GM18861 (cell line): Measurements from ENCODE around the gene TENM4.
"Not testable (repeated sequence)": the region's sequence is repeated elsewhere in the genome, so short reads cannot be mapped to it uniquely, and the experiment has no call there.

Source experiments
- ATAC-seq: cut with Tn5 transposase; IDR thresholded peaks from one replicate; pipeline ENCODE4 v1.9.1; 2021; ENCODE audit not compliant: unreplicated experiment

The TENM4 gene

DNA sequence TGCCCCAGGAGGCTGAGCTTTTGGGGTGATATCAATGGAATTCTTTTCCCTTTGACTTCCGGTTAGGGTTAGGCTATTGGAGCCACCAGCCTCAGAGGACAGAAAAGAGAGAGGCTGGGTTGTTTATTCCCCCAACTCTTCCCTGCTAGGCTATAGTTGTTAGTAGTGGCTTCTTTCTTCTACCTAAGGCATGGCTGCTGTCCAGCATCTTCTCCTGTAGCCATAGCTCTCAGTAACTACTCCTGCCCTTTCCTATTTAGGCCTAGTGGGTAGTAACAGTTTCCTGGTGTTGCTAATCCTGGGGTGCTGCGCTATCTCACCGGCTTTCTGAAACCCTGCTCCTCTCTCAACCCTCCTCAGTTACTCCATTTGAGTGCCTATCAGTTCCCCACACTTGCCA, 184.9 kb downstream of the TENM4 start:
- ATAC-seq: no peak

DNA sequence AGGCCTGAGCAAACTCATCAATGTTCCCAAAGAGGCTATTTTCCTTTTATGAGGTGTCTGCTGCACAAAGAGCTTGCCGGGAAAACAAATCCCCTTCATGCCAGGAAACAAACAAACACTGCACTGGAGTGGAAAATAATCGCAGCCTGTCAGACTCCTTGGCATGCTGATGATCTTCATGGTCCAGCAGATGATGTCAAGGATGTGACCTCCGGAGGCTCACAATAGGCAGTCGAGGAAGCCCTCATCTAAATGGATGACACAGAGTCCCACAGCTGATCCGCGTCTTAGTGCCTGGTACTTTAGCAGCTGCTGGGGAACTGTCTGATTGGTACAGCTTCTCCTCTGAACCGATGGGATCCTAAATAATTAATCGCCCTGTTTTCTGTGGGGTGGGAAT, 187.6 kb downstream of the TENM4 start:
- no peak for ATAC-seq

DNA sequence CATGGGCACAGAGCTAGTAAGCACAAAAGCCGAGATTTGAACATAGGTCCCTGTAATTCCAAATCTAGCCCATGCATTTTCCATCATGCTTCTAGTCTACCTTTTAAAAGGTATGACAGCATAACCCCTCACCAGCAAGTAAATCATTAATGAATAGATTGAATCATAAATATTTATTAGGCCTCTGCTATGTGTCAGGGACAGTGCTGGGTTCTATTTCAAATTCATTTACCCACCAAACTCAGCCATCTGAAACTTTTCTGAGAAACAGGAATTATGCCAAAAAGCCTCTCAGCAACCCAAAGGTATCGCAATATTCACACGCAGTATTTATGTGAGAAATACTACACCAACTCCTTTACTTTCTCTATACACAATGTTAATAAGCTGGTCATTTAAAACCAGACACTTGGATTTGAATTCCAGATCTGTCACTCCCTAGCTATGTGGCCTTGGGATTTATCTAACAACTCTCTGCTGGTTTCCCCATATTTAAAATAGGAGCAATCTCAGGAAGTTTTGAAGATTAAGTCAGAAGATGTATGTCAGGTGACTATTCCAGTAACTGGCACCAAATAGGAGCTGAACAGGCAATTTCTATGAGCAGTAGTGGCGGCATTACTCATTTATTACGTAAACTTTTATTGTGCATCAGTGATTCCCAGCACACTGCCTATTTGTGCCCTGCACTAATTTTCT, 191.4 kb downstream of the TENM4 start:
- no peak for ATAC-seq

DNA sequence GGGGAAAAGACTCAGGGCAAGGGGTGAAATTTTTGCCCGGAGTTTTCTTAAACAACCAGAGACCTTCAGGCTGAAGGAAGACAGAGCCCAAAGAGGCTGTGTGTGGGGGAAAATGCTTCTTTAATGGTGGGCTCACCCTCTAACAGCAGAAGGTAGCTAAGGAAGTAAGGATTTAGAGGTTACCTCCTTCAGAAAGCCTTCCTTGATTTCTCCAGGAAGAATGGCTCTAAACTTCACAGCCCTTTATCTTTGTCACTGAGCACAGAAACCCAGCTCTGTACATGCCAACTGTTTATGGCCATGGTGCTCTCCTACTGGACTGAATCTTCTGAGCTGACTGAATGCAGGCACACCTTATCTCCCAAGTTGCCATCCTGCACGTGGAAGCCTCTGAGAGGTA, 196.0 kb downstream of the TENM4 start:
- ATAC-seq: no peak

DNA sequence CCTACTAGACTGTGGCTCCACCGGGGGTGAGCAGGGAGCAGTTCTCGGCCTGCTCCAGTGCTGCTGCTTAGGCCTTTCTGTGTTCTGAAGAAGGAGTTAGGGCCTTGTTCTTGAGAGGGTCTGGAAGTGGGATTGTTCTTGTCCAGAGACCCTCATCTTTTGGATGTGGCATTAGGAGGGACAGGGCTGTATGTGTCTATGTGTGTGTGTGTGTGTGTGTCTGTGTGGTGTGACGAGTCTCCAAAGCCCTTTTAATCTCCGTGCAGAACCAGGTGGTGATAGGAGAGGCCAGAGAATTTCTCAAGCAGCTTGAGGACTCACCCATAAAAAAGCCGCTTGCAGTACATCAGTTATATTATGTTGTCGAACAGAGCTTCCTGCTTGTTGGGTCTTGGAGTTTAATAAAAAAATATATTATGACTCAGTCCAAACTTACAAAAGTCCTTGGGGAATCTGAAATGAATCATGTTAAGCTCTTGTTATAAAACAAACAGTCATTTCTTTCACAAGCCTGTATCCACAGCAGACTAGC, 196.5 kb downstream of the TENM4 start:
- ATAC-seq: no peak

DNA sequence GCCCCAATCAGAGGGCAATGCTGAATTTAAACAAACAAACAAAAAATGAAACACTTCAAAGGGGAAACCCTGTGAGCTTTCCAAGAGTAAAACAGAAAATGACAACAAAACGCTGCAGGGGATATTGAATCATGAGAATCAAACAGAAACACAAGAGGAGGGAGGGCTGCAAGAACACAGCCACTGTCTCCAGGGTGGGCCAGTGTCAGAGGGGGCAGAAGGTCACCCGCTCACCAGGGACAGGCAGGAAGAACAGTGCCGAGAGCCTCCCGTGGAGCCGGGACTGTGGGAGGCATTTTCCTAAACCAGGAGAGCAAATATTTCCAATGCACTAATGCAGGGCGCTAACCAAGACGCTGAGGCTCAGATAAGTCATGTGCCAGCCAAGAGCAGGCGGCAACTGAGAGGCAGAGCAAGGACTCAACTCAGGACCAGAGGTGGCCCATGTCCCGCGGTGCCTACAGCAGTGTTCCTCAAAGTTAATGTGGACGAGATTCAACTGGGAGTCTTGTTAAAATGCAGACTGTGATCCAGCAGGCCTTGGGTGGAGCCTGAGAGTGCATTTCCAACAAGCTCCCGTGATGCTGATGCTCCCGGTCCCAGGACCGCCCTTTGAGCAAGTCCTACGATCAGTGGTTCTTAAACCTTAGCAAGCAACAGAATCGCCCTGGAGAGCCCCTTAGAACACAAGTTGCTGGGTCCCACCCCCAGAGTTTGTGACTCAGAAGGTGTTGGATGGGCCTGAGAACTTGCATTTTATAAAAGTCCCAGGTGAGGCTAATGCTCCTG, 197.2 kb downstream of the TENM4 start:
- ATAC-seq: no peak

DNA sequence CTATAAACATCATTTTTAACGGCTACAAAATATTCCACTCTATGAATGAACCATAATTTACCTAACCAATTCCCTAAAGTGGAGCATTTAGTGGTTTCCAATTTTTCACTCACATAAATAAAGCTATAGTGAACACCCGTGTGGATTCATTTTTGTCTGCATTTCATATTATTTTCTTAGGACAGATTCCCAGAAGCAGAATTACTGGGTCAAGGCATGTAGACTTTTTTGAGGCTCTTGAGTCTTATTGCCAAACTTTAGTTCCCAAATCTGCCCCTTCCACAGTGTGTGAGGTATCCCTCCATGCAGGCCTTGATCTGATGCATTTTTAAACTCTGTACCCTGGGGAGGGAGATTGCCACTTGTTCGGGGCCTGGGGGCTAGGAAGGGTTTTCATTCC, 198.2 kb downstream of the TENM4 start:
- ATAC-seq: no peak

DNA sequence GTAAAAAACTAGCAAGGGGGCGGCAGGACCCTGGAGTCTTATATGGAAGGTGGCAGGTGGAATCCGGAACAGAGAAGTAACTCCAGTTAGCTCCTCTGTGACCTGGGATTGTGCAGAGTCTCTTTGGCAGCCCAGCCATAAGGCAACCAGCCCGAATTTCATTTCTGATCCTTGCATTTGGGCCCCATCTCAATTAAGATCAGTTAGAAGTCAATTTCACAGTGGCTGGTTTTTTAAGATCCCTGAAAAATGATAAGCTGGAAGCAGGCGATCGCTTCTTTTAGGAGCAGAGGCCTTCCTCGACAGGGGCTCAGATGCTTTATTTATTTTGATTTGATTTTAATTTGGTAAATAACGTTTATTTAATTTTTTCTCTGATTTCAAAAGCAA, 199.0 kb downstream of the TENM4 start:
- no peak for ATAC-seq

DNA sequence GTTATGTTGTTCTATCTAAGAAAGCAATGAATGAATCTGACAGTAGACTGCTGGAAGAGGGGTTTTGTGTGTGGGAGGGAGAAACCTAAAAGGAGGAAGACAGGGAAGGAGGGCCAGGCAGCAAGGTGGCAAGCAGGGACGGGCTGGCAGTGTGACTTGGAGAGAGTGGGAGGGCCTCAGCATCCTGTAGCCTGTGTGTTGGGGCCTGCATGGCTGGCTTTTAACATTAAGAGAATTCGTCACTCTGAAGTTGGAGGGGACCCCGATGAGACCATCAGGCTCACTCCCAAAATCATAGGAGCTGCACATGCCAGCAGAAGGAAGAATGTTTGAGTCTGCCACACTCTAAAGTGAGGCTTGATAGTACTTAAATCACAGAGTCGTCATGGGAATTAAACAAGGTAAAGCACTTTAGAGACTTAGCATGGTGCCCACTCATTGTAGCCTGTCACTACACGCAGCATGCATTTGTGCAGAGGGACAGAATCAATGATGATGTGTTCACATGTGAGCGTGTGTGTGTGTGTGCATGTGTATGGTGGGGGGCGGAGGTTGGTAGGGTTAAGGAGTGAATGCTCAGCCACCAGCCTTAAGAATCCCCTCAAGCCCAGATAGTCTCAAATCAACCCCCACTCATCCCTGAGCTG, 199.5 kb downstream of the TENM4 start:
- no peak for ATAC-seq

DNA sequence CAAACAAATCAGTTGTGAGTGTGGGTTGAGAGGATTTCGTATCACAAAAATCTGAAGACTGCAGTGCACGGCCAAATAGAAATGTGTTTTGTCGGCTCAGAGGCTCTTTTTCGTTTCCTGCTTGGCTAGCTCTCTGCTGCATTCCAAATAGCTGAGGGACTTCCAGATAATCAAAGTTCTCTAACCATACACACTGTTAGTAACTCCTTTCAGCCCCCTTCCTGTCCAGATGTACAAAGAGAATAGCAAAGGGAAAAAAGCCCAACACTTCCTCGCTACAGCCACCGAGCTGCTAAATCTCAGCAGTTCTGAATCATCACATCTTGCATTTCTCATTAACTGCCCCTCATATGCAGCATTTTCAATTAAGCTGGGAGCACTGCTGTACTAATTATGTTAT, 203.1 kb downstream of the TENM4 start:
- no peak for ATAC-seq

DNA sequence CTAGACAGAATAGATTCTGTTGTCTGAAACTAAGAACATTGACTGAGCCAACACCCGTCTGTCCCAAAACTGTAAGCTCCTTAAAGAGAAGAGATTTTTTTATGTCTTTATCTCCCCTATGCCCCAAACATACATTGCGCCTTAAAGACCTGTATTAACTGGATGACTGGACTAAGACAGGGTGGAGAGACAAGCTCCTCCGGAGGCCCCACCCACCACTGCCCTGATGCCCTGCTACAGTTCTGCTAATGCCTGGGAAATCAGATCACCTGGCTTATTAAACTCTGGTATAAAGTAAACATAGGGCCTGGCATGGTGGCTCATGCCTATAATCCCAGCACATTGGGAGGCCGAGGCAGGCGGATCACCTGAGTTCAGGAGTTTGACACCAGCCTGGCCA, 203.7 kb downstream of the TENM4 start:
- no peak for ATAC-seq

DNA sequence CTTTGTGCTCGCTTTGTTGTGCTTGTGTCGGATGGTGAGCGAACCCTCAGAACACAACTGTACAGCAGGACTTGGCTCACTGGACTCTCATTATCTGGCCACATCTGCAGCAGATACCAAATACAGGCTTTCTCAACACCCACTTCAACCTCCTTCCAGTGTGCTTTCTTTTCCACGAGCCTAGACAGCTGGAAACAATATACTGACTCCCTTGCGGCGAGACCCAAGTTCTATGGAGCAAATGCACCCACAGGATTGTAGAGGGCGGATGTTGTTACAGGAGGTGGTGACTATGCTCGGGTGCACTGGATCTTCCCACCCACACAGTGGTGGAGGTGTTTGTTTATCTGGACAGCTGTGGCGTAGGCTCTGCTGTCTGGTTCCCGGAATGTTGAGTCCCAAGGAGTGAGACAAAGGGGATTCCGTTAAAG, 204.3 kb downstream of the TENM4 start:
- no peak for ATAC-seq

DNA sequence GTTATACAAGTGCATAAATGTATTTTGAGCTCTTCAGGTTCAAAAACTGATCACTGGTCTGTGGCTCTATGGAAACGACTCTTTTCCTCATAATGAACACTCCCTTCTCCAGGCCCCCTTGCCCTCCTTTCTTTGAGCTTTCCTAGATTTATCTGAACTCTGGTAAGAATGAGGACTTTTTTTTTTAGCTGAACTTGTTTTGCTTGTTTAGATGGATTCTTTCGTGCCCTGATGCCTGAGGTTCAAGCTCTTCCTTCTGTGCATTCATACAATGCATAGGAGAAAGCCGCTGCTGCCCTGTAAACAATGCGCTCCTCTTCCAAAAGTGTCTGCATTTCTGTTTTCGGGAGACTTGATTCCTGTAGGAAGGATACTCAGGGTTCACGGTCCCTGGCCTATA, 205.1 kb downstream of the TENM4 start:
- no peak for ATAC-seq

DNA sequence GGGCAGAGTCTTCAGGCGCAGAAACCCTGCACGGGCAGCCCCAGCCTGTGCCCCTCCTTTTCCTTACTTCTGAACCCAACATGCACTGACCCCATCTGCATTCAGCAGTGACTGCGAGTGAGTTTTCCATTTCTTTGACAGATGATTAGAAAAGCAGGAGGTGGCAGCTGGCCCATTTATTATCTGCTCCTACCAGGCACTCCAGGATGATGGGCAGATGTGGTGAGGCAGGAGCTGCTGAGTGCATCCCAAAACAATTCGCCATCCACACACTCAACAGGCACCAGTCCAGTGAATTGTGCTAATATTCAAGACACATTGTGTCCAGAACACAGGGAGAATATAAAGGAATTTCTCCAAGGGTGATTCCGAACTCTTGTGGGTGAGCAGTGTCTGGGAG, 208.5 kb downstream of the TENM4 start:
- no peak for ATAC-seq

DNA sequence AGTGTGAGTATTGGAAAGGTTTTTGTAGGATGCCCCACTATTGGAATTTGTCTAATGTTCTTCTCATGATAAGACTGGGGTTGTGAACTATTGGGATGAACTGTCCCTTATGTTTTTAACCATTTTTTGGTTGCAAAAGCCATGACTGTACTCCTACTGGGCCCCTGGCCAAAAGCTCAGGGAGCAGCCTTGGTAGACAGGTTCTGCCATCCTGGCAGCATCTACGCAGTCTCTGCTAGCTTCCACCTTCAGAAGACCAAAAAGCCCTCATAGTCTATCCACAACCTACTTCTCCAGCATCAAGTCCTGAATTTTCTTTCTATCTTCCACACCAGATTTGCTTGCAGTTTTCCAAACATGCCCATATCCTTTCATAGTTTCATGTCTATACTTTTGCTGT, 211.8 kb downstream of the TENM4 start:
- ATAC-seq: no peak

DNA sequence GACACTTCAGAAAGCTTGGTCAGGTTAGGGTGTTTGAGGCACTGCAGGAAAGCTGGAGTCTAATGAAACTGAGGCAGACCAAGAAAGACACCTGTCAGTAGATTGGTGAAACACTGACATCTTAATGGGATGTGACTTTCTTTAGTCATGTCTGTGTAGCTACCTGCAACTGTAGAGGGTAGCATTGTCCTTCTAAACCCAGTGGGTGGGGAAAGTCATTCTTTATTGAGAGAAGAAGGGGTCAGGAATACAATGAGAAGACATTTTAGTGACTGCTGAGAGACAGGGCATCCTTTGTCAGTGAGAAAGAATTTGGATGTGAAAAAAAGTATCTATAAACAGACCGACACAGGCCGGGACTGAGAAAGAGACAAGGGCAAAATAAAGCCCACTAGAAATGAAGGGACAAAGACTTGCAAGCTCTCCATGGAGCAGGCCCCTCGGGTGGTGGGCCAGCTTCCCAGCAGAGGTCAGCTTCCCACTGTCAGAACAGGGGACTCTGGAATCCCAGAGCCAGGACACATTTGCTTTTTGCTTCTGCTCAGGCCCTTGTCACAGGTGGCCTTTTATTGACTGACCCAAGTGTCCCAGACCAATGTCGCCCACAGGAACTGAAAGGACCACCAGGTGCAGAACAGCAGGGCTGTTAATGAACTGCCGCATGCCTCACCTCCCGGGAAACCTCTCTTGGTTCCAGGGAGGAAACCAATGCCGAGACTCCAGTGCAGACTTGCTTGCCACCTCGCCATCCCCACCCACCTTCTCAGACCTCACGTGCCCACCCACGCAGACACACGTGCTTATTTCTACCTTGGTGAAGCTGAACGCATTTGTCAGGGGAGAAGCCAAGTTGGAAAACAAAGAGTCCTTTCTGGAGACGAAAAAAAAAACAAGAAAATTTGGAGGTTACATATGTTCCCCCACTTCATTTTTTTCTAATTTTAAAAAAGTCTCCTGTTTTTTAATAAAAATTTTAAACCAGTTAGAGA, 212.8 kb downstream of the TENM4 start:
- no peak for ATAC-seq

DNA sequence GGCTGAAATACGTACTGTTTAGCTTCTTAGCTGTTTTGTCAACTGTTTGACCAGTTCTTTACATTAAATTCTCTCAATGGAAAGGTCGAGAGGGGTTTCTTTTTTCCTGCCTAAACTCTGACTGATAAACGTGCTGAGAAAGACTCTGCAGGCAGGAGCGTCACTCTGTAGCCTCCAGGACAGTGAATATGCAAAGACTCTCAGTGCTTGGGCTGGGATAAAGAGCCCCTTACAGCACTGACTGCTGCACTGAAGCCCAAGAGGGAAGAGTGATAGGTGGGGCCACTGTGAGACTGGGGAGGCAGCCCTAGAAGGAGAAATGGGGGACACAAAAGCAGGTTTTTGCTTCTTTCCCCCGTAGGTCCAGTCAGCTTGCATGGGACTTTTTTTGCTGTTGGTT, 213.5 kb downstream of the TENM4 start:
- no peak for ATAC-seq

DNA sequence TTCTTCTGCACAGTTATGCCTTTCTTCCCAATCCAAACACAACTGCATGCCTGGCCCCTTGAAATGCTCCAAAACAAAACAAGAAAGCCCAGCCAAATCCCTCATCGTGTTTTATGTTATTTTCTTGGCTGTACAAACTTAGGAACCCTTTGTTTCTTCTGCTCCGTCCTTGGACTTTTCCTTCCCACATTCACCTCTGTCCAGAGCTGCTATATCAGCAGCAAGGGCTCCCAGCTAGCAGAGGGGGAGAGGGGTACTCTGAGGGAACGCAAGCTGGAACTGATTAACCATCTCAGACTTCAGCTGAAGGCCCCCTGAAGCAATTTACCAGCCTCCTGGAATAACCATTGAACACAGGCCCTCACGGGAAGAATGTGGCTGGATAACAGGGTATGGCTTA, 214.7 kb downstream of the TENM4 start:
- ATAC-seq: no peak

DNA sequence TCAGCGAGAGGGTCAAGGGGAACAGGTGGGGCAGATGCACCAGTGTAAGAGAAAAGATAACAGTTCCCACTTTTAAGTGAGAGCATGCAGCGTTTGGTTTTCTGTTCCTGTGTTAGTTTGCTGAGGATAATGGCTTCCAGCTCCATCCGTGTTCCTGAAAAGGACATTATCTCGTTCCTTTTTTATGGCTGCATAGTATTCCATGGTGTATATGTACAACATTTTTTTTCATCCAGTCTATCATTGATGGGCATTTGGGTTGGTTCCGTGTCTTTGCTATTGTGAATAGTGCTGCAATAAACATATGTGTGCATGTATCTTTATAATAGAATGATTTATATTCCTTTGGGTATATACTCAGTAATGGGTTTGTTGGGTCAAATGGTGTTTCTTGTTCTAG, 218.7 kb downstream of the TENM4 start:
- ATAC-seq: not testable (repeated sequence)

DNA sequence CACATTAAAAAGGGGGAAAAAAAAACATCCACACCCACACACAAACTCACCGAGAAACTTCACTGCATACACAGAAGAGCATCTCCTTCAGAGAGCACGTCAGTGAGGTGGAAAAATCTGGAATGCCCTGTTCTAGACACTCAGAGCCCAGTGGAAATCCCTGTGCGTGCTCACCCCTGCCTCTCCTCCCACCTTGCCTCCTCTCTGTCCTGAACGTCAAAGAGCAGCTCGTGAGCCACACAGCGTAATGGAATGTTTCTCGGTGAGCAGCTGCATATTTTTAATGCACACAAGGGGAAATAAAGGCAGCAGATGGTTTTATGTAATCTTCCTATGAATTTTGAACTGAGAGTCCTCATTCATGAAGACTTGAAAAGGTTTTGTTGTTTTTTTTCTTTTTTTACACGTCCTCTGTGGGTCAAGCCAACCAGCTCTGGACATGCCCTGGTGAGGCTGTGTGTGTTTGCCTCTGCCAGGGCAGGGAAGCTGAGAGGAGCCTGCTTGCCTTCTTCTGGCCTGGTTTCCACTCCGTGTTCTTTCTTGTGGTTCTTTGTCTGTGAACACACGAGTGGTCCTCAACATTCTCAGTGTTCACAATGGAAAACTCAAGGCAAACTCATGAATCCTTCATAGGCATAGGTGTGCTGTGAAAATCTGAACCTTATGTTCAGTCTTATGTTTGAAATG, 219.2 kb downstream of the TENM4 start:
- no peak for ATAC-seq
